Calu3 (cell line): Measurements from ENCODE around the gene NNT. TPM values are rescaled to one million over a fixed set of nuclear protein-coding genes. Genes with fewer than 3 reads are reported as not detected.
"Not testable (repeated sequence)": the region's sequence is repeated elsewhere in the genome, so short reads cannot be mapped to it uniquely, and the experiment has no call there.

Experiments
- BruUV-seq: library from RNA; stranded (reverse); fragments of 400-500 nt; replicated peaks from 2 replicates; lab custom pipeline; 2021; lab: Mats Ljungman, UMichigan
- CTCF ChIA-PET: fragments of 300-600 bp; sonication (Branson Sonifier 250); formaldehyde crosslinking; loops from one replicate; lab custom pipeline; 2022; ENCODE audit warnings: antibody characterized with exemption; lab: Charles Lee
- DNase-seq: peaks from one replicate; pipeline ENCODE4 v3.0.0; 2022
- H3K27ac Mint-ChIP-seq: one replicate; pipeline ENCODE4 v1.8.0; 2022; ENCODE audit warnings: mixed read lengths; ENCODE audit not compliant: unreplicated experiment
- H3K27me3 Mint-ChIP-seq: one replicate; pipeline ENCODE4 v1.8.0; 2022; ENCODE audit warnings: mixed read lengths; ENCODE audit not compliant: unreplicated experiment
- H3K36me3 Mint-ChIP-seq: one replicate; pipeline ENCODE4 v1.8.0; 2022; ENCODE audit warnings: mild to moderate bottlenecking, moderate library complexity, mixed read lengths; ENCODE audit not compliant: insufficient read depth, unreplicated experiment
- H3K4me1 Mint-ChIP-seq: one replicate; pipeline ENCODE4 v1.8.0; 2022; ENCODE audit warnings: mild to moderate bottlenecking, low read depth, mixed read lengths; ENCODE audit not compliant: unreplicated experiment
- H3K4me3 Mint-ChIP-seq: one replicate; pipeline ENCODE4 v1.8.0; 2022; ENCODE audit warnings: mild to moderate bottlenecking, low read depth, moderate library complexity, mixed read lengths; ENCODE audit not compliant: unreplicated experiment
- H3K9me3 Mint-ChIP-seq: one replicate; pipeline ENCODE4 v1.8.0; 2022; ENCODE audit warnings: low read depth, mixed read lengths; ENCODE audit not compliant: unreplicated experiment
- CTCF ChIP-seq: fragments of 200-600 bp; IDR thresholded peaks from one replicate; pipeline ENCODE4 v1.8.0; 2022; ENCODE audit warnings: antibody characterized with exemption; ENCODE audit not compliant: unreplicated experiment
- intact Hi-C: fragments of 100-400 bp; cut with micrococcal nuclease; formaldehyde crosslinking; loops from one replicate; pipeline ENCODE4 v1.10.0; 2022; ENCODE audit not compliant: unreplicated experiment
- total RNA-seq: library from RNA; stranded (reverse); gene quantifications from 2 replicates; pipeline ENCODE4 v1.2.3, GENCODE V29; 2022

Gene NNT
- total RNA-seq, 1 experiment from 2014 or later, result 72.4 TPM

- no peaks in the 10 kb centered on the region for H3K36me3 Mint-ChIP-seq
- no peaks in the 10 kb centered on the region for H3K27me3 Mint-ChIP-seq
- no peak for DNase-seq
- H3K4me3 Mint-ChIP-seq, result no peak overlapping the region
- BruUV-seq, result no TSS peak
- no peak overlapping the region for H3K27ac Mint-ChIP-seq
- no peaks in the 10 kb centered on the region for H3K9me3 Mint-ChIP-seq
- no peaks in the 10 kb centered on the region for H3K4me1 Mint-ChIP-seq
- TF ChIP-seq CTCF, result no peak
- intact Hi-C loops, result no loop called here
- CTCF ChIA-PET, result no interaction called here
These were observed 32.4 kb upstream of the NNT start for GRCh38 chr5:43570450-43571158.

- intact Hi-C loops, result no loop called here
These were observed 31.7 kb upstream of the NNT start for GRCh38 chr5:43571237-43571636.

GRCh38 chr5:43572357-43572756, 30.6 kb upstream of the NNT start:
- no peak for TF ChIP-seq CTCF
- no peaks in the 10 kb centered on the region for H3K36me3 Mint-ChIP-seq
- H3K9me3 Mint-ChIP-seq, result no peaks in the 10 kb centered on the region
- H3K27ac Mint-ChIP-seq, result no peak overlapping the region
- intact Hi-C loops, result no loop called here
- CTCF ChIA-PET, result no interaction called here
- no peaks in the 10 kb centered on the region for H3K4me1 Mint-ChIP-seq
- no peaks in the 10 kb centered on the region for H3K27me3 Mint-ChIP-seq
- DNase-seq, result no peak
- no TSS peak for BruUV-seq
- H3K4me3 Mint-ChIP-seq, result no peak overlapping the region

More at GRCh38 chr5:43571237-43571636, 31.7 kb upstream of the NNT start:
- TF ChIP-seq CTCF, result no peak
- H3K4me3 Mint-ChIP-seq, result no peak overlapping the region
- H3K4me1 Mint-ChIP-seq, result no peaks in the 10 kb centered on the region
- H3K27me3 Mint-ChIP-seq, result no peaks in the 10 kb centered on the region
- no peaks in the 10 kb centered on the region for H3K36me3 Mint-ChIP-seq
- no peak overlapping the region for H3K27ac Mint-ChIP-seq
- BruUV-seq, result no TSS peak
- no peaks in the 10 kb centered on the region for H3K9me3 Mint-ChIP-seq
- no peak for DNase-seq
- CTCF ChIA-PET, result no interaction called here

- Mint-ChIP-seq H3K4me1 (no peaks in the 10 kb centered on the region), H3K27me3 (no peaks in the 10 kb centered on the region), H3K9me3 (no peaks in the 10 kb centered on the region), H3K27ac (no peak overlapping the region), H3K36me3 (no peaks in the 10 kb centered on the region), H3K4me3 (no peak overlapping the region)
- CTCF ChIA-PET, result no interaction called here
- DNase-seq, result no peak
- BruUV-seq, result no TSS peak
- intact Hi-C loops, result no loop called here
- TF ChIP-seq CTCF, result no peak
These were observed 29.9 kb upstream of the NNT start for GRCh38 chr5:43573058-43573457.

- DNase-seq, BruUV-seq, H3K4me3 Mint-ChIP-seq, H3K9me3 Mint-ChIP-seq, H3K27me3 Mint-ChIP-seq, H3K27ac Mint-ChIP-seq, CTCF ChIA-PET, H3K4me1 Mint-ChIP-seq, H3K36me3 Mint-ChIP-seq, intact Hi-C loops: not testable (repeated sequence)
These were observed 22.4 kb upstream of the NNT start for GRCh38 chr5:43580402-43581210.
